Panc1 (cell line): ENCODE data around the gene MTHFD2. TPM values are rescaled to one million over a fixed set of nuclear protein-coding genes. Genes with fewer than 3 reads are reported as not detected.

Experiments
- ATAC-seq: fragments of 200-7000 bp; cut with Tn5 transposase; 2 replicates; pipeline ENCODE4 v1.9.1; 2020; ENCODE audit warnings: mild to moderate bottlenecking, moderate library complexity
- BruUV-seq: library from RNA; stranded (reverse); fragments of 400-500 nt; replicated peaks from 2 replicates; lab custom pipeline; 2021; lab: Mats Ljungman, UMichigan
- CTCF ChIA-PET: fragments of 300-600 bp; sonication (Branson Sonifier 250); formaldehyde crosslinking; loops from one replicate; lab custom pipeline; 2022; ENCODE audit warnings: antibody characterized with exemption; lab: Charles Lee
- POLR2A ChIA-PET: fragments of 300-600 bp; sonication (Branson Sonifier 250); formaldehyde crosslinking; loops from one replicate; lab custom pipeline; 2022; ENCODE audit warnings: antibody characterized with exemption; lab: Charles Lee
- DNase-seq: peaks from one replicate; pipeline ENCODE4 v3.0.0-alpha.2; 2010; ENCODE audit warnings: low read depth, low spot score
- H3K27ac ChIP-seq: 2 replicates; pipeline ENCODE4 v1.5.1; 2011; ENCODE audit warnings: mild to moderate bottlenecking, low read length, inconsistent platforms
- H3K27me3 ChIP-seq: fragments of 200-500 bp; sonication (Bioruptor generic); 2 replicates; pipeline ENCODE4 v1.6.0; 2014; ENCODE audit warnings: low read length, inconsistent platforms; ENCODE audit not compliant: control insufficient read depth, insufficient read depth
- H3K36me3 ChIP-seq: fragments of 200-500 bp; sonication (Bioruptor generic); 2 replicates; pipeline ENCODE4 v1.5.1; 2014; ENCODE audit warnings: inconsistent platforms, mild to moderate bottlenecking, low read length, moderate library complexity; ENCODE audit not compliant: control insufficient read depth, insufficient read depth
- H3K4me1 ChIP-seq: 2 replicates; pipeline ENCODE4 v1.5.1; 2011; ENCODE audit warnings: inconsistent platforms, mild to moderate bottlenecking, low read length, moderate library complexity; ENCODE audit not compliant: control insufficient read depth, insufficient read depth
- H3K4me3 ChIP-seq, 2 experiments: 2 replicates each; pipeline ENCODE4 v1.5.1; 2011 to 2012; ENCODE audit warnings: low read depth in 2 of 2, low read length in 2 of 2, mild to moderate bottlenecking in 2 of 2, inconsistent platforms in 1 of 2, moderate library complexity in 1 of 2
- H3K9me3 ChIP-seq: fragments of 200-500 bp; sonication (Bioruptor generic); 2 replicates; pipeline ENCODE4 v1.5.1; 2014; ENCODE audit warnings: low read depth, mild to moderate bottlenecking, inconsistent platforms, low read length, moderate library complexity; ENCODE audit not compliant: control insufficient read depth, insufficient read depth
- POLR2AphosphoS5 ChIP-seq: IDR thresholded peaks from 2 replicates; pipeline ENCODE4 v1.6.1; 2012; ENCODE audit warnings: mild to moderate bottlenecking, low read depth, low read length, moderate library complexity
- REST ChIP-seq, 2 experiments: IDR thresholded peaks; 2 replicates each; pipeline ENCODE4 v1.6.1; 2011 to 2012; ENCODE audit warnings: low read depth in 2 of 2, control low read depth in 1 of 2, low read length in 1 of 2, mild to moderate bottlenecking in 1 of 2, moderate library complexity in 1 of 2; ENCODE audit not compliant: insufficient read depth in 1 of 2
- SIN3A ChIP-seq: IDR thresholded peaks from 2 replicates; pipeline ENCODE4 v1.6.1; 2012; ENCODE audit warnings: low read depth, mild to moderate bottlenecking, low read length, moderate library complexity, borderline replicate concordance; ENCODE audit not compliant: insufficient read depth
- TCF7L2 ChIP-seq: IDR thresholded peaks from 2 replicates; pipeline ENCODE4 v1.6.1; 2011; ENCODE audit warnings: mild to moderate bottlenecking, low read depth, low read length, inconsistent platforms
- in situ Hi-C: cut with HindIII; loops from 2 replicates; pipeline ENCODE4 v1.10.0; 2016; ENCODE audit warnings: low sequenced_read_pairs, low pct_unique_long_range_greater_than_20kb
- intact Hi-C: fragments of 100-400 bp; cut with micrococcal nuclease; formaldehyde crosslinking; loops from one replicate; pipeline ENCODE4 v1.10.0; 2022; ENCODE audit not compliant: unreplicated experiment
- total RNA-seq: library from RNA; stranded (reverse); gene quantifications from one replicate; pipeline ENCODE4 v1.2.1, GENCODE V29; 2021; ENCODE audit not compliant: unreplicated experiment
- TF ChIP-seq, protein P1 (sequence below): fragments of 450-650 bp; IDR thresholded peaks from 2 replicates; pipeline ENCODE4 v1.5.1; 2017; ENCODE audit warnings: mild to moderate bottlenecking

MTHFD2 gene
- total RNA-seq, 1 experiment from 2014 or later = 215 TPM

DNA sequence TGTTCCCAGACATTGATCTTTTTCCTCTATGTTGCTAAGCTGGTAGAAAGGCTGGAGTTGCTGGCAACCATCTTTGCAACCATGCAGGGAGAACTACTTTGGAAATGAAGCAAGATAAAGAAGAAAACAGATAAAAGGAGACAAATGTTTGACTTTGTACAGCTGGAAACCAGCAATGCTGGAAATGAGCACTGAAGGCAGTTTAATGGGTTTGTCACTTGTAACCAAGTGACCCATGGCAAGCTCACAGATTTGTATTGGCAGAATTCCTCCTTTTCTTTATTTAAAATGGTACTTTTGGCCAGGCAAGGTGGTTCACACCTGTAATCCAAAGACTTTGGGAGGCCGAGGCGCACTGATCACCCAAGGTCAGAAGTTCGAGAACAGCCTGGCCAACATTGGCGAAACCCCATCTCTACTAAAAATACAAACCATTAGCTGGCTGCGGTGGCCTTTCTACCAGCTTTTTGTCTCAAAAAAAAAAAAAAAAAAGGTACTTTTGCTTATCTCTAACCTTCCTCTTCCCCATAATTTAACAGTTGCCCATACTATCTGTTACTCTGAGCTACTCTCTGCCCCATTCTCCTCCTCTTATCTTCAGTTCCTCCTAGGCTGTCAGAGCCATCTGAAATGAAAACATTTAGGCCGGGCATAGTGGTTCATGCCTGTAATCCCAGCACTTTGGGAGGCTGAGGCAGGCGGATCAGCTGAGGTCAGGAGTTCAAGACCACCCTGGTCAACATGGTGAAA is 48.7 kb upstream of the MTHFD2 start:
- in situ Hi-C loops = no loop called here
- BruUV-seq = no TSS peak
- POLR2A ChIA-PET = no interaction called here

DNA sequence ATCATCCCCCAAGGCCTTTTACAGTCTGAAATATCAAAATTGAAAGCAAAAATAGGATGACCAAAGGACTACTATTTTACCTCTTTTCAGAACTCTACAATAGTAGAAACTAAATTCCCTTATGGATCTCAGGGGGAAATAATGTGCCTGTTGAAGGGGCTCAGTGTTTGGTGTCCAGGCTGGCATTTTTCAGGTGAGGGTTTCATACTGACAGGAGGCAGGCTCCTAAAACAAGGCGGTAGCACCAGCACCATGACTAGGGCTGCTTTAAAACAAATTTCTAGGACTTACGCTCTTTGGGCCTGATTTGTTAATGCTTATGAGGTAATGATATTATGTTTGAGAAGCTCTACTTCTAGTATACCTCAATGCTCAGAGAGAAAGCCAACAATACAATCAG is 45.5 kb upstream of the MTHFD2 start:
- Histone ChIP-seq H3K27me3 (no peaks in the 10 kb centered on the region), H3K4me1 (peaks cover 5% of the 10 kb centered on the region; the same call in 1 of the 2 replicates), H3K27ac (no peak overlapping the region), H3K36me3 (peaks cover 49% of the 10 kb centered on the region), H3K9me3 (no peaks in the 10 kb centered on the region), H3K4me3 (no peak overlapping the region)
- intact Hi-C loops (no loop called here), in situ Hi-C loops (no loop called here)
- BruUV-seq = no TSS peak
- DNase-seq (no peak), ATAC-seq (no peak)
- ChIA-PET POLR2A (no interaction called here), CTCF (no interaction called here)
- TF ChIP-seq REST (IDR thresholded peaks at IDR 0.05; ENCODE audit: insufficient read depth in 1 of 2, low read depth in 2 of 2, low read length in 1 of 2) (no peak), POLR2AphosphoS5 (no peak), SIN3A (no peak), TCF7L2 (no peak)
- TF ChIP-seq, protein P1, sequence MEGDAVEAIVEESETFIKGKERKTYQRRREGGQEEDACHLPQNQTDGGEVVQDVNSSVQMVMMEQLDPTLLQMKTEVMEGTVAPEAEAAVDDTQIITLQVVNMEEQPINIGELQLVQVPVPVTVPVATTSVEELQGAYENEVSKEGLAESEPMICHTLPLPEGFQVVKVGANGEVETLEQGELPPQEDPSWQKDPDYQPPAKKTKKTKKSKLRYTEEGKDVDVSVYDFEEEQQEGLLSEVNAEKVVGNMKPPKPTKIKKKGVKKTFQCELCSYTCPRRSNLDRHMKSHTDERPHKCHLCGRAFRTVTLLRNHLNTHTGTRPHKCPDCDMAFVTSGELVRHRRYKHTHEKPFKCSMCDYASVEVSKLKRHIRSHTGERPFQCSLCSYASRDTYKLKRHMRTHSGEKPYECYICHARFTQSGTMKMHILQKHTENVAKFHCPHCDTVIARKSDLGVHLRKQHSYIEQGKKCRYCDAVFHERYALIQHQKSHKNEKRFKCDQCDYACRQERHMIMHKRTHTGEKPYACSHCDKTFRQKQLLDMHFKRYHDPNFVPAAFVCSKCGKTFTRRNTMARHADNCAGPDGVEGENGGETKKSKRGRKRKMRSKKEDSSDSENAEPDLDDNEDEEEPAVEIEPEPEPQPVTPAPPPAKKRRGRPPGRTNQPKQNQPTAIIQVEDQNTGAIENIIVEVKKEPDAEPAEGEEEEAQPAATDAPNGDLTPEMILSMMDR = no peak

More for the DNA sequence above, 48.7 kb upstream of the MTHFD2 start:
- Histone ChIP-seq H3K27ac (no peak overlapping the region), H3K4me3 (no peak overlapping the region), H3K4me1 (peaks cover 10% of the 10 kb centered on the region; the same call in 1 of the 2 replicates), H3K36me3 (peaks cover 23% of the 10 kb centered on the region), H3K9me3 (no peaks in the 10 kb centered on the region), H3K27me3 (no peaks in the 10 kb centered on the region)
- CTCF ChIA-PET = interaction anchor here (0.6 kb wide), 2 partner anchors 29 to 321 kb away, joined by 3 to 5 read pairs; partner anchors contain the start of gene STAMBP
- no peak for TF ChIP-seq REST (IDR thresholded peaks at IDR 0.05; ENCODE audit: insufficient read depth in 1 of 2, low read depth in 2 of 2, low read length in 1 of 2)
- TF ChIP-seq, protein P1 = no peak
- DNase-seq = no peak
- no peak for ATAC-seq
- intact Hi-C loops = no loop called here
